Nephron (organoid): Measurements from ENCODE around the gene TRAPPC2B.

ENCODE experiments used
- H3K27ac Mint-ChIP-seq, 3 experiments: 2 replicates each; pipeline ENCODE4 v1.8.0; 2020; ENCODE audit warnings: mixed read lengths in 3 of 3, mild to moderate bottlenecking in 2 of 3, moderate library complexity in 1 of 3
- H3K27me3 Mint-ChIP-seq: 2 replicates; pipeline ENCODE4 v1.8.0; 2021; ENCODE audit warnings: low read depth, mild to moderate bottlenecking, moderate library complexity, mixed read lengths
- H3K36me3 Mint-ChIP-seq: 2 replicates; pipeline ENCODE4 v1.8.0; 2020; ENCODE audit warnings: low read depth, mixed read lengths
- H3K4me1 Mint-ChIP-seq: 2 replicates; pipeline ENCODE4 v1.8.0; 2020; ENCODE audit warnings: mixed read lengths
- H3K4me3 Mint-ChIP-seq, 3 experiments: 2 replicates each; pipeline ENCODE4 v1.8.0; 2020; ENCODE audit warnings: mild to moderate bottlenecking in 3 of 3, mixed read lengths in 3 of 3, moderate library complexity in 2 of 3
- H3K9me3 Mint-ChIP-seq: 2 replicates; pipeline ENCODE4 v1.8.0; 2020; ENCODE audit warnings: mixed read lengths
- TF ChIP-seq, protein P1 (sequence below), 3 experiments: fragments of 200-600 bp; sonication (generic); IDR thresholded peaks; one replicate each; pipeline ENCODE4 v1.5.0; 2021; ENCODE audit warnings: antibody characterized with exemption in 3 of 3; ENCODE audit not compliant: unreplicated experiment in 3 of 3

TRAPPC2B gene

DNA sequence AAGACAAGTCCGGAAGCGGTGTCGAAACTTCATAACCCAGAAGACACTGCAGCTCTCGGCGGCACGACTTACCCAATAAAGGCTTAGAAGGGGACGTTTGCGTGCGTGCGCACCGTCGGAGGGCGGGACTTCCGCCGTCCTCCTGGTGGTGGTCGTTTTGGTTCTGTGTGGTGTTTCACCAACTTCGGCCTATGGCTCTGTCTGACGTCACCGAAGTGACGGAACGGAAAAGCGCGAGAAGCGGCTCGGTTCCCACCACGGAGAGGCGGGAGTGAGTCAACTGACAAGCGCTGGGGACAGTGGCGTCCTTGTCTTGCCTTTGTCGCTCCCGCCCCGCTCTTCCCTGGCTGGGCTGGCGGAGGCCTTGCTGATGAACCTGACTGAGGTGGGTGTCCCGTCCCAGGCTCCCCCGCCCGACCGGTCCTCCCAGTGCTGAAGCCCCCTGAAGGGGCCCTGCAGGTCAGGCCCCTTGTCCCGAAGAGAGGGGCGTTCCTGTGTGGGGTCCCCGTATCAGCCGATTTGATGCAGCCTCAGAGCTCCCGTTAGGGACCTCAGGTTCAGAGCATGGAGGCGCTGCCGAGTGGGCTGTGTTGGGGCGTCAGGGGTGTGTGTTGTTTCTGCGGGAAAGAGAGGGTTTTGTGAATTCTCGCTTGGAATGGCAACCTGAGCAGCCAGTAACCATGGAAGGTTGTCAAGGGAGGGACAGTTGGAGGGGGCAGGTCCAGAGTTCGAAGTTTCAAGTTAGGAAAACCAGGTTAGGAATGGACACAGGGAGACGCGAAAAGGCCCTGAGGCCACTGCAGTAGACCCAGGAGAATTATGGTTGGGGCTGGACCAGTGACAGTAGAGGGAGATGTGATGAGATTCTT lies 26.6 kb downstream of the TRAPPC2B start, which contains the start of gene ZNF548:
Gene ZNF548, plus strand, starts transcription at position 125 of the 869 bp plus-strand sequence. Its CDS starts 246 bp downstream, at position 371.
- H3K27me3 Mint-ChIP-seq: no peaks in the 10 kb centered on the region
- H3K27ac Mint-ChIP-seq: peak within 1 kb of the TSS; percentile 95 to 98 (median 98)
- H3K4me3 Mint-ChIP-seq: peak within 1 kb of the TSS; percentile 92 to 100 (median 97)
- peaks cover 21% of the 10 kb centered on the region for H3K4me1 Mint-ChIP-seq
- peaks cover 19% of the 10 kb centered on the region for H3K9me3 Mint-ChIP-seq
- TF ChIP-seq, protein P1, sequence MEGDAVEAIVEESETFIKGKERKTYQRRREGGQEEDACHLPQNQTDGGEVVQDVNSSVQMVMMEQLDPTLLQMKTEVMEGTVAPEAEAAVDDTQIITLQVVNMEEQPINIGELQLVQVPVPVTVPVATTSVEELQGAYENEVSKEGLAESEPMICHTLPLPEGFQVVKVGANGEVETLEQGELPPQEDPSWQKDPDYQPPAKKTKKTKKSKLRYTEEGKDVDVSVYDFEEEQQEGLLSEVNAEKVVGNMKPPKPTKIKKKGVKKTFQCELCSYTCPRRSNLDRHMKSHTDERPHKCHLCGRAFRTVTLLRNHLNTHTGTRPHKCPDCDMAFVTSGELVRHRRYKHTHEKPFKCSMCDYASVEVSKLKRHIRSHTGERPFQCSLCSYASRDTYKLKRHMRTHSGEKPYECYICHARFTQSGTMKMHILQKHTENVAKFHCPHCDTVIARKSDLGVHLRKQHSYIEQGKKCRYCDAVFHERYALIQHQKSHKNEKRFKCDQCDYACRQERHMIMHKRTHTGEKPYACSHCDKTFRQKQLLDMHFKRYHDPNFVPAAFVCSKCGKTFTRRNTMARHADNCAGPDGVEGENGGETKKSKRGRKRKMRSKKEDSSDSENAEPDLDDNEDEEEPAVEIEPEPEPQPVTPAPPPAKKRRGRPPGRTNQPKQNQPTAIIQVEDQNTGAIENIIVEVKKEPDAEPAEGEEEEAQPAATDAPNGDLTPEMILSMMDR (IDR thresholded peaks at IDR 0.05; ENCODE audit: unreplicated experiment in 3 of 3): peak; percentile 13 to 30 (median 20)
- peaks cover 49% of the 10 kb centered on the region for H3K36me3 Mint-ChIP-seq

DNA sequence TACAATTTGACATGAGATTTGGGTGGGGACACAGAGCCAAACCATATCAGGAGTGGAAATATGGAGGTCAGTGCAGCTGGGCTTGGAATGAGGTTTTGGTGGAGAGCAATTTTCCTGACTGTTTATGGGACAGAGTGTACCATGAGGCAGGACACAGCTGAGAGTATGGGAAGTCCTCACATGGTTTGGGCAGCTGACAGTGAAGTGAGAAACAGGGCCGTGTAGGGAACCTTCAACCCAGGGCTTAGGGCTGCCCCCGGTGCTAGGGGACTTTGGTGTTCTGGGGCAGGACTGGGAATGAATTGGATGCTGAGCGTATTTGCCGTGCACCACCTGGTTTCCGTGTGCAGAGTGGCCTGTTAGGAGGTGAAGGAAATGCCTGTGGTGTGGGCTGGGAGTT lies 32.4 kb downstream of the TRAPPC2B start:
- Mint-ChIP-seq H3K27me3 (no peaks in the 10 kb centered on the region), H3K4me3 (no peak overlapping the region), H3K27ac (no peak overlapping the region), H3K4me1 (peaks cover 6% of the 10 kb centered on the region), H3K36me3 (peaks cover 95% of the 10 kb centered on the region), H3K9me3 (peaks cover 57% of the 10 kb centered on the region)
- TF ChIP-seq, protein P1 (IDR thresholded peaks at IDR 0.05; ENCODE audit: unreplicated experiment in 3 of 3): no peak

DNA sequence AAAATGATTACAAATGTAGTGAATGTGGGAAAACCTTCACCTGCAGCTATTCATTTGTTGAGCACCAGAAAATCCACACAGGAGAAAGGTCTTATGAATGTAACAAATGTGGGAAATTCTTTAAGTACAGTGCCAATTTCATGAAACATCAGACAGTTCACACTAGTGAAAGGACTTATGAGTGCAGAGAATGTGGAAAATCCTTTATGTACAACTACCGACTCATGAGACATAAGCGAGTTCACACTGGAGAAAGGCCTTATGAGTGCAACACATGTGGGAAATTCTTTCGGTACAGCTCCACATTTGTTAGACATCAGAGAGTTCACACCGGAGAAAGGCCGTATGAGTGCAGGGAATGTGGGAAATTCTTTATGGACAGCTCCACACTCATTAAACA lies 35.5 kb downstream of the TRAPPC2B start:
- H3K4me3 Mint-ChIP-seq: no peak overlapping the region
- no peak overlapping the region for H3K27ac Mint-ChIP-seq
- H3K9me3 Mint-ChIP-seq: peaks cover 57% of the 10 kb centered on the region
- TF ChIP-seq, protein P1 (IDR thresholded peaks at IDR 0.05; ENCODE audit: unreplicated experiment in 3 of 3): no peak
- peaks cover 93% of the 10 kb centered on the region for H3K36me3 Mint-ChIP-seq
- no peaks in the 10 kb centered on the region for H3K27me3 Mint-ChIP-seq
- H3K4me1 Mint-ChIP-seq: no peaks in the 10 kb centered on the region

DNA sequence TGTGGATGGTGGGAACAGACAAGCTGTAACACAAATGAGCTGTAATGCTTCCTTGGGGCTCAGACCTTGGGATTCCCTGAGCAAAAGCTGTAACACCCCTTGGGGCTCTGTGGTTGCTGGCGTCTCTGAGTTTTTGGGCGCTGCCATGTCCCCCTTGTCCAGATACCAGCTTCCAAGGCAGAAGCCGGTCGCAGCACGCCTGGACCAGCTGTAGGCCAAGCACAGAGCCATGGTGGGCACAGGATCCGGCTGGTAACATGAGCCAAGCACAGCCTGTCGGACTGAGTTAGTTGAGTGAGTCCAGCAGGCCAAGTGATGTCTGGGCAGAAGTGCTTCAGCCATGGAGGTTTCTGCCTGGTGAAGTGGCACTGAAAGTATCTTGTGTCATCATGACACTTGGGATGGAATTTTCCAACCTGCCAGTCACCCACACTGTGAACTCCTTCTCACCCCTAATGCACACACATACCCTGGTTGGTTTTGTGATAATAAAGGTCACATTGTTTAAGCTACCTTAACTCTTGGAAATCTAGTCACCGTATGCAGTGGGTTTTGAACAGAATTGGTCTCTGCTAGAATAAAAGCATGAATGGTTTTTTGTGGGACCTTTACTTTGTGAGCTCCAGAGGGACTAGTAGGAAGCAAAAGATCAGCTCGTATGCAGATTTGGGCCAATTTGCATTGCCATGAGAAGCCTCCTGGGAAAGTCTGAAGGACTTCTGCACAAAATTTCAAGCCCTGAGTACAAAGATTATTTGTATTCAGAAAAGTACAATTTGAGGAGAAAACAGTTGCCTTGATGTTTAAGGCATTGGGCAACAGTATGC lies 40.6 kb downstream of the TRAPPC2B start:
- Mint-ChIP-seq H3K36me3 (peaks cover 46% of the 10 kb centered on the region), H3K4me1 (no peaks in the 10 kb centered on the region), H3K9me3 (peaks cover 16% of the 10 kb centered on the region), H3K27ac (no peak overlapping the region), H3K4me3 (no peak overlapping the region), H3K27me3 (no peaks in the 10 kb centered on the region)
- TF ChIP-seq, protein P1 (IDR thresholded peaks at IDR 0.05; ENCODE audit: unreplicated experiment in 3 of 3): no peak

DNA sequence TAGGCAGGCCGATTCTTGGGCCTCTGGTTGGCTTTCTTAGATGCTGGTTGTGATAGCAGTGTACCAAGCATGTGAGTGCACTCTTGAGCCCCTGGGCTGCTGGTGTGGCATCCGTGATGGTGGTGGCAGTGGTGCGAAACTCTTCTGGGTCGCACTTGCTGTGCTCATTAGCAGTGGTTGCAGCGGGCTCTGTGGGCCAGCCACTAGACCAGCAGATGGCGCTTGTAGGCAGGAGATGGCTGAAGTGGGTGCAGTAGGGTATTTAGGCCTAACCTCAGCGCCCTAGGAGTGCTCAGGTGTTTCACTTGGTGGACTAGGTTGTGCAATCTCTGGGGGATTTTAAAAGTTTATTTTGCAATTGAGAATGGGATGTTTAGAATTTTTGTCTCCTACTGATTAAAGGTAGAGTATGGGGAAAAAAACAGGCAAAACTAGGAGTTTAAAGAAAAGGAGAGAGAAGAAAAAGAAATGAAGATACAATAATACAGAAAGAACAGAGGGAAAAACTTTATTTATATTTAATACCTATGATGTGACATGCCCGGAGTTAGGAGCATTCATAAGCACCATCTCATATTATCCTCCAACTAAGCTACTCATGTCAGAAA lies 43.3 kb downstream of the TRAPPC2B start:
- Mint-ChIP-seq H3K4me3 (no peak overlapping the region), H3K4me1 (peaks cover 13% of the 10 kb centered on the region), H3K36me3 (peaks cover 23% of the 10 kb centered on the region), H3K27ac (no peak overlapping the region), H3K9me3 (no peaks in the 10 kb centered on the region), H3K27me3 (peaks cover 4% of the 10 kb centered on the region)
- TF ChIP-seq, protein P1 (IDR thresholded peaks at IDR 0.05; ENCODE audit: unreplicated experiment in 3 of 3): peak; percentile 59 to 77 (median 61)
